K562 (cell line): Measurements from ENCODE around the gene CDH12. TPM values are rescaled to one million over a fixed set of nuclear protein-coding genes. Genes with fewer than 3 reads are reported as not detected.

ENCODE experiments used
- ATAC-seq: fragments of 200-7000 bp; cut with Tn5 transposase; 3 replicates; pipeline ENCODE4 v1.9.1; 2020; ENCODE audit warnings: moderate library complexity
- BruUV-seq: library from RNA; stranded (reverse); fragments of 400-500 nt; replicated peaks from 2 replicates; lab custom pipeline; 2021; lab: Mats Ljungman, UMichigan
- CTCF ChIA-PET: fragments of 300-600 bp; formaldehyde crosslinking; extraction: SDS; loops from one replicate; lab custom pipeline; 2021; ENCODE audit warnings: low intra/inter-chr PET ratio; lab: Yijun Ruan, JAX
- POLR2A ChIA-PET: fragments of 300-600, 350-650 bp; sonication (Branson Sonifier 250); formaldehyde crosslinking; extraction: SDS; loops from one replicate; lab custom pipeline; 2021; ENCODE audit warnings: antibody characterized with exemption, inconsistent platforms; lab: Yijun Ruan, JAX
- DNase-seq, 4 experiments: peaks; one replicate each; pipeline versions ENCODE4 v3.0.0 to v3.0.0-alpha.2; 2011 to 2018; ENCODE audit warnings: low spot score in 3 of 4, mixed read lengths in 3 of 4; ENCODE audit errors: extremely low read depth in 1 of 4
- FAIRE-seq: peaks from 2 replicates; lab custom pipeline; 2011; peaks lifted over from hg19 to GRCh38; lab: Jason Lieb, UNC
- H2AFZ ChIP-seq: 2 replicates; pipeline ENCODE4 v1.6.0; 2011; ENCODE audit warnings: low read depth, low read length, control low read depth, inconsistent platforms
- H3K27ac ChIP-seq: fragments of 200-600 bp; 3 replicates; pipeline ENCODE4 v1.8.0; 2011; ENCODE audit warnings: low read depth, mild to moderate bottlenecking, control low read depth, inconsistent platforms, low read length, moderate library complexity, mixed read lengths; ENCODE audit errors: extremely low read depth
- H3K27me3 ChIP-seq, 2 experiments: fragments of 300-600 bp in 1 of 2; 2 replicates in 1 of 2; 3 replicates in 1 of 2; pipeline versions ENCODE4 v1.6.0 to v1.8.0; 2011; ENCODE audit warnings: inconsistent platforms in 2 of 2, low read length in 2 of 2, mild to moderate bottlenecking in 1 of 2, mixed read lengths in 1 of 2, moderate library complexity in 1 of 2; ENCODE audit not compliant: control insufficient read depth in 2 of 2, insufficient read depth in 2 of 2
- H3K36me3 ChIP-seq: fragments of 300-600 bp; 3 replicates; pipeline ENCODE4 v1.8.0; 2011; ENCODE audit warnings: mild to moderate bottlenecking, low read length, inconsistent platforms; ENCODE audit not compliant: control insufficient read depth, insufficient read depth
- H3K4me1 ChIP-seq, 2 experiments: fragments of 200-600 bp in 1 of 2; replicated peaks in 1 of 2; 2 replicates in 1 of 2; 3 replicates in 1 of 2; pipeline versions ENCODE4 v1.5.1 to v1.8.0; 2011; ENCODE audit warnings: inconsistent platforms in 2 of 2, low read length in 2 of 2, mild to moderate bottlenecking in 1 of 2, mixed read lengths in 1 of 2, moderate library complexity in 1 of 2; ENCODE audit not compliant: control insufficient read depth in 2 of 2, insufficient read depth in 2 of 2
- H3K4me2 ChIP-seq: 2 replicates; pipeline ENCODE4 v1.6.1; 2011; ENCODE audit warnings: low read length, control low read depth, inconsistent platforms, mixed read lengths; ENCODE audit not compliant: insufficient read depth
- H3K4me3 ChIP-seq: fragments of 200-600 bp; sonication (generic), shearing (Covaris generic); 2 replicates; pipeline ENCODE4 v1.5.1; 2016; ENCODE audit warnings: control low read depth, inconsistent platforms
- H3K79me2 ChIP-seq: fragments of 200-600 bp; 3 replicates; pipeline ENCODE4 v1.8.0; 2011; ENCODE audit warnings: low read length, inconsistent platforms; ENCODE audit not compliant: control insufficient read depth, insufficient read depth
- H3K9ac ChIP-seq, 2 experiments: 2 replicates each; pipeline versions ENCODE4 v1.6.0 to v1.6.1; 2011; ENCODE audit warnings: low read depth in 2 of 2, low read length in 2 of 2, control low read depth in 1 of 2, inconsistent platforms in 1 of 2, mild to moderate bottlenecking in 1 of 2, mixed read lengths in 1 of 2; ENCODE audit not compliant: insufficient read depth in 1 of 2
- H3K9me1 ChIP-seq: one replicate; pipeline ENCODE4 v1.6.0; 2011; ENCODE audit warnings: inconsistent platforms, mild to moderate bottlenecking, low read length, moderate library complexity; ENCODE audit not compliant: control insufficient read depth, insufficient read depth
- H3K9me3 ChIP-seq: replicated peaks from 2 replicates; pipeline ENCODE4 v1.5.1; 2011; ENCODE audit warnings: low read depth, low read length, inconsistent platforms; ENCODE audit not compliant: control insufficient read depth, insufficient read depth
- H4K20me1 ChIP-seq: replicated peaks from 2 replicates; pipeline ENCODE4 v1.6.1; 2011; ENCODE audit warnings: low read length, inconsistent platforms, mixed read lengths; ENCODE audit not compliant: control insufficient read depth, insufficient read depth
- ARHGAP35 ChIP-seq: fragments of 450-650 bp; IDR thresholded peaks from 2 replicates; pipeline ENCODE4 v1.6.1; 2018; ENCODE audit not compliant: partially characterized antibody
- BCL6 ChIP-seq: fragments of 250-450 bp; sonication (Bioruptor Pico); IDR thresholded peaks from 2 replicates; pipeline ENCODE4 v1.4.0; 2020
- ELK3 ChIP-seq: fragments of 450-650 bp; formaldehyde crosslinking; IDR thresholded peaks from 2 replicates; pipeline ENCODE4 v1.4.0; 2020; ENCODE audit warnings: mild to moderate bottlenecking
- PTBP1 ChIP-seq: fragments of 200-400 bp; formaldehyde crosslinking; IDR thresholded peaks from 2 replicates; pipeline ENCODE4 v1.6.1; 2017; ENCODE audit warnings: low read depth, low read length
- PTTG1 ChIP-seq: fragments of 450-650 bp; IDR thresholded peaks from 2 replicates; pipeline ENCODE4 v1.6.1; 2016; ENCODE audit warnings: low read depth, mild to moderate bottlenecking, missing genetic modification characterization, missing compliant biosample characterization
- SETDB1 ChIP-seq: IDR thresholded peaks from one replicate; pipeline ENCODE4 v1.6.1; 2012; ENCODE audit warnings: low read length, control low read depth, inconsistent platforms
- SNRNP70 ChIP-seq: fragments of 200-400 bp; formaldehyde crosslinking; optimal IDR thresholded peaks from 2 replicates; pipeline ENCODE3; 2017; ENCODE audit warnings: low read depth, low read length
- SPI1 ChIP-seq: IDR thresholded peaks from 2 replicates; pipeline ENCODE4 v1.6.1; 2011; ENCODE audit warnings: low read depth, low read length, control low read depth, borderline replicate concordance
- ZNF197 ChIP-seq: fragments of 200-800 bp; sonication (Bioruptor generic); IDR thresholded peaks from 2 replicates; pipeline ENCODE4 v1.6.1; 2016; ENCODE audit warnings: low read depth, missing genetic modification characterization, missing compliant biosample characterization
- ZNF507 ChIP-seq: conservative IDR thresholded peaks from 2 replicates; pipeline ENCODE4 v1.6.1; 2017; ENCODE audit warnings: missing genetic modification characterization, missing compliant biosample characterization
- WGBS: fragments of 100-300 bp; shearing (Covaris generic); methylation state at CpG from one replicate; pipeline ENCODE4 v1.1.6; 2016; ENCODE audit warnings: low coverage, mixed read lengths; ENCODE audit not compliant: insufficient coverage; ENCODE audit errors: missing lambda C conversion rate; 5-methylcytosine and 5-hydroxymethylcytosine counted together
- in situ Hi-C: fragments of 300-500 bp; cut with MboI; formaldehyde crosslinking; loops from 4 replicates; pipeline ENCODE4 v1.15.0; 2018; ENCODE audit warnings: inconsistent platforms, mixed read lengths
- intact Hi-C: fragments of 100-400 bp; cut with micrococcal nuclease; formaldehyde crosslinking; loops from 2 replicates; pipeline ENCODE4 v1.14.2; 2022
- polyA plus RNA-seq, 8 experiments: library from polyadenylated mRNA; depleted of rRNA in 4 of 8; stranded (reverse) in 5 of 8; unstranded in 3 of 8; fragments of >200 nt; fragmentation: Nextera tagmentation in 2 of 8; fragmentation: Illumina TruSeq in 1 of 8; extraction: Ambion mirVana in 2 of 8; extraction: Trizol in 1 of 8; gene quantifications; 2 replicates each; pipeline versions ENCODE4 v1.2.1 to v1.2.3, GENCODE V29; 2011 to 2014; ENCODE audit warnings: inconsistent platforms in 1 of 8, missing spikeins in 1 of 8
- total RNA-seq, 7 experiments: library from RNA; depleted of rRNA in 6 of 7; stranded (reverse); fragments of >200 nt in 6 of 7; fragmentation: Illumina TruSeq in 2 of 7; extraction: Trizol in 2 of 7; gene quantifications; 2 replicates each; pipeline versions ENCODE4 v1.2.1 to v1.2.3, GENCODE V29; 2011 to 2021; ENCODE audit warnings: low replicate concordance in 1 of 7
- TF ChIP-seq, protein P1 (sequence below): IDR thresholded peaks from 2 replicates; pipeline ENCODE4 v1.6.1; 2011; ENCODE audit warnings: borderline replicate concordance, low read depth, mild to moderate bottlenecking, moderate library complexity, low read length; ENCODE audit not compliant: insufficient read depth, poor library complexity, severe bottlenecking
- TF ChIP-seq, protein P2 (sequence below): sonication (generic); formaldehyde crosslinking; IDR thresholded peaks from 2 replicates; pipeline ENCODE4 v1.8.1; 2023; ENCODE audit warnings: mild to moderate bottlenecking, missing genetic modification reagents

The CDH12 gene
- total and polyA plus RNA-seq, 9 of the 15 experiments (the other 6 are each of a cell fraction or from before 2014, with no cell fraction given) = 0.03 to 1.7 (median 0.37) TPM

GRCh38 chr5:22372826-22373660 lies 480.1 kb downstream of the CDH12 start (continued):
- TF ChIP-seq SNRNP70 = no peak
- TF ChIP-seq SPI1 = no peak
- TF ChIP-seq, protein P1, sequence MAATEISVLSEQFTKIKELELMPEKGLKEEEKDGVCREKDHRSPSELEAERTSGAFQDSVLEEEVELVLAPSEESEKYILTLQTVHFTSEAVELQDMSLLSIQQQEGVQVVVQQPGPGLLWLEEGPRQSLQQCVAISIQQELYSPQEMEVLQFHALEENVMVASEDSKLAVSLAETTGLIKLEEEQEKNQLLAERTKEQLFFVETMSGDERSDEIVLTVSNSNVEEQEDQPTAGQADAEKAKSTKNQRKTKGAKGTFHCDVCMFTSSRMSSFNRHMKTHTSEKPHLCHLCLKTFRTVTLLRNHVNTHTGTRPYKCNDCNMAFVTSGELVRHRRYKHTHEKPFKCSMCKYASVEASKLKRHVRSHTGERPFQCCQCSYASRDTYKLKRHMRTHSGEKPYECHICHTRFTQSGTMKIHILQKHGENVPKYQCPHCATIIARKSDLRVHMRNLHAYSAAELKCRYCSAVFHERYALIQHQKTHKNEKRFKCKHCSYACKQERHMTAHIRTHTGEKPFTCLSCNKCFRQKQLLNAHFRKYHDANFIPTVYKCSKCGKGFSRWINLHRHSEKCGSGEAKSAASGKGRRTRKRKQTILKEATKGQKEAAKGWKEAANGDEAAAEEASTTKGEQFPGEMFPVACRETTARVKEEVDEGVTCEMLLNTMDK = no peak
- no peak for TF ChIP-seq ZNF507 (tag)
- TF ChIP-seq, protein P2, sequence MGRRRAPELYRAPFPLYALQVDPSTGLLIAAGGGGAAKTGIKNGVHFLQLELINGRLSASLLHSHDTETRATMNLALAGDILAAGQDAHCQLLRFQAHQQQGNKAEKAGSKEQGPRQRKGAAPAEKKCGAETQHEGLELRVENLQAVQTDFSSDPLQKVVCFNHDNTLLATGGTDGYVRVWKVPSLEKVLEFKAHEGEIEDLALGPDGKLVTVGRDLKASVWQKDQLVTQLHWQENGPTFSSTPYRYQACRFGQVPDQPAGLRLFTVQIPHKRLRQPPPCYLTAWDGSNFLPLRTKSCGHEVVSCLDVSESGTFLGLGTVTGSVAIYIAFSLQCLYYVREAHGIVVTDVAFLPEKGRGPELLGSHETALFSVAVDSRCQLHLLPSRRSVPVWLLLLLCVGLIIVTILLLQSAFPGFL (CRISPR knock-in tag) = no peak
- no peak for TF ChIP-seq ARHGAP35

DNA sequence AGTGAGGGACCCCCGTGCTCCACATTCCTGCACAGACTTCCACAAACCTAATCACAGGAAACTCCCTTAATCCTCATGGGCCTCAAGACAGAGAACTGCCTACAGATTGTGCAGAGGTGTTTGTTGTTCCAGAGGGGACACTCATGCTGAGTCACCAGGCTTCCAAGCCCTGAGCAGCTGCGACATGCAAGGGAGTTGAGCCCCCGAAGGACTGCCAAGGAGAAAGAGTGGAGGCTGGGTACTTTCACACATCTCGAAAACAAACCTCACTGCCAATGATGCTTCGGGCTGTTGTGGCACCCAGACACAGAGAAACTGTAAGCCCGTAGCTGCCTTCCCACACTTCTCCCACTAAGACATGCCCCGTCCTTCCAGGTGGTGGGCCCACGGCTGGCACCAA lies 480.8 kb downstream of the CDH12 start:
- no peak overlapping the region for H3K27ac ChIP-seq
- intact Hi-C loops (no loop called here), in situ Hi-C loops (no loop called here)
- H3K4me1 ChIP-seq = no peaks in the 10 kb centered on the region
- POLR2A ChIA-PET = no interaction called here
- no peak for ATAC-seq
- FAIRE-seq = no peak
- H2AFZ ChIP-seq = no peak overlapping the region
- no peaks in the 10 kb centered on the region for H3K79me2 ChIP-seq
- no peak for DNase-seq
- CTCF ChIA-PET = no interaction called here
- H3K9ac ChIP-seq = no peak overlapping the region
- no peaks in the 10 kb centered on the region for H4K20me1 ChIP-seq
- H3K9me3 ChIP-seq = peaks cover 2% of the 10 kb centered on the region; the same call in 1 of the 2 replicates
- no peak overlapping the region for H3K4me3 ChIP-seq
- H3K9me1 ChIP-seq = no peaks in the 10 kb centered on the region
- 3% methylated on average over 7 of the region's 8 CpGs for WGBS
- H3K27me3 ChIP-seq = no peaks in the 10 kb centered on the region
- no peak overlapping the region for H3K4me2 ChIP-seq
- H3K36me3 ChIP-seq = no peaks in the 10 kb centered on the region
- no TSS peak for BruUV-seq
- TF ChIP-seq ELK3 (CRISPR knock-in tag) = no peak
- no peak for TF ChIP-seq PTBP1
- no peak for TF ChIP-seq BCL6 (CRISPR knock-in tag)
- no peak for TF ChIP-seq SETDB1
- TF ChIP-seq PTTG1 (tag) = no peak
- TF ChIP-seq ZNF197 (CRISPR knock-in tag) = no peak
